ENCODE data around the gene MRPL41. TPM values are rescaled to one million over a fixed set of nuclear protein-coding genes. Genes with fewer than 3 reads are reported as not detected.
A peak's percentile ranks its signal among the peaks of the same experiment; 100 is the strongest.

Gene MRPL41
- total and polyA plus RNA-seq, 2 of the 13 experiments (the other 11 are each of a cell fraction or from before 2014, with no cell fraction given) = 20.9 to 54.0 TPM

DNA sequence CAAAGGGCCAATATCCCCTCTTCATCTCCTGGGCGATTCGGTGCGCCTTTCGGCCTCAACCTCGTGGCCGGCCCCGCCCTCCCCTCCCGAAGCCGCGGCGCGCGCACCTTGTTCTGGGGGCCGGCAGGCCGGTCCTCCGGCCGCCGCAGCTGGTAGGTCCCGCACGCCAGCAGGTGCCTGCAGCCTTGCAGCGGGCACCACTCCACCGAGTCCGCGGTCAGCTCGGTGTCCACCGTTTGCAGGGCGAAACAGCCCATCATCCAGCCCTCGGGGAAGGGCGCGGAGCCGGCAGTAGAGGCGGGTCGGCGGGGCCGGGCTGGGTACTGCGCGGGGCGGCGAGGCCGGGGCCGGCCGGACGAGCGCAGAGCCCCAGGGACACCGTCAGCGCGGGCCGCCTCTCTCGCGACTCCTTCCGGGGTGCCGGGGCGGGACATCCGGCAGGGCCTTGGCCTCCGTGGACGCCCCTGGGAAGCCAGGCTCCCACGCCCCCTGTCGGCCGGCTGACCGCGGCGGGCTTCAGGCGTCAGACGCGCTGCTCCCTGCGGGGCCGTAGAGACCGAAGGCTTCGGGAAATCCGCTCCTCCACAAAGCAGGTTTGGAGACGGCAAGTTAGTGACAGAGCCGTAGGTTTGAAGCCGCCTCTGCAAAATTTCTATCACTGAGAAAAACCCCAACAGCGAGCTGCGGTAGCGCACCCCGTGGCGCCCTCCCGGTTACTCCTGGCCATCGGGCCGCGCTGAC is 27.0 kb downstream of the MRPL41 start, which contains the start of gene DPH7 (continued):
- TF ChIP-seq, protein P1, sequence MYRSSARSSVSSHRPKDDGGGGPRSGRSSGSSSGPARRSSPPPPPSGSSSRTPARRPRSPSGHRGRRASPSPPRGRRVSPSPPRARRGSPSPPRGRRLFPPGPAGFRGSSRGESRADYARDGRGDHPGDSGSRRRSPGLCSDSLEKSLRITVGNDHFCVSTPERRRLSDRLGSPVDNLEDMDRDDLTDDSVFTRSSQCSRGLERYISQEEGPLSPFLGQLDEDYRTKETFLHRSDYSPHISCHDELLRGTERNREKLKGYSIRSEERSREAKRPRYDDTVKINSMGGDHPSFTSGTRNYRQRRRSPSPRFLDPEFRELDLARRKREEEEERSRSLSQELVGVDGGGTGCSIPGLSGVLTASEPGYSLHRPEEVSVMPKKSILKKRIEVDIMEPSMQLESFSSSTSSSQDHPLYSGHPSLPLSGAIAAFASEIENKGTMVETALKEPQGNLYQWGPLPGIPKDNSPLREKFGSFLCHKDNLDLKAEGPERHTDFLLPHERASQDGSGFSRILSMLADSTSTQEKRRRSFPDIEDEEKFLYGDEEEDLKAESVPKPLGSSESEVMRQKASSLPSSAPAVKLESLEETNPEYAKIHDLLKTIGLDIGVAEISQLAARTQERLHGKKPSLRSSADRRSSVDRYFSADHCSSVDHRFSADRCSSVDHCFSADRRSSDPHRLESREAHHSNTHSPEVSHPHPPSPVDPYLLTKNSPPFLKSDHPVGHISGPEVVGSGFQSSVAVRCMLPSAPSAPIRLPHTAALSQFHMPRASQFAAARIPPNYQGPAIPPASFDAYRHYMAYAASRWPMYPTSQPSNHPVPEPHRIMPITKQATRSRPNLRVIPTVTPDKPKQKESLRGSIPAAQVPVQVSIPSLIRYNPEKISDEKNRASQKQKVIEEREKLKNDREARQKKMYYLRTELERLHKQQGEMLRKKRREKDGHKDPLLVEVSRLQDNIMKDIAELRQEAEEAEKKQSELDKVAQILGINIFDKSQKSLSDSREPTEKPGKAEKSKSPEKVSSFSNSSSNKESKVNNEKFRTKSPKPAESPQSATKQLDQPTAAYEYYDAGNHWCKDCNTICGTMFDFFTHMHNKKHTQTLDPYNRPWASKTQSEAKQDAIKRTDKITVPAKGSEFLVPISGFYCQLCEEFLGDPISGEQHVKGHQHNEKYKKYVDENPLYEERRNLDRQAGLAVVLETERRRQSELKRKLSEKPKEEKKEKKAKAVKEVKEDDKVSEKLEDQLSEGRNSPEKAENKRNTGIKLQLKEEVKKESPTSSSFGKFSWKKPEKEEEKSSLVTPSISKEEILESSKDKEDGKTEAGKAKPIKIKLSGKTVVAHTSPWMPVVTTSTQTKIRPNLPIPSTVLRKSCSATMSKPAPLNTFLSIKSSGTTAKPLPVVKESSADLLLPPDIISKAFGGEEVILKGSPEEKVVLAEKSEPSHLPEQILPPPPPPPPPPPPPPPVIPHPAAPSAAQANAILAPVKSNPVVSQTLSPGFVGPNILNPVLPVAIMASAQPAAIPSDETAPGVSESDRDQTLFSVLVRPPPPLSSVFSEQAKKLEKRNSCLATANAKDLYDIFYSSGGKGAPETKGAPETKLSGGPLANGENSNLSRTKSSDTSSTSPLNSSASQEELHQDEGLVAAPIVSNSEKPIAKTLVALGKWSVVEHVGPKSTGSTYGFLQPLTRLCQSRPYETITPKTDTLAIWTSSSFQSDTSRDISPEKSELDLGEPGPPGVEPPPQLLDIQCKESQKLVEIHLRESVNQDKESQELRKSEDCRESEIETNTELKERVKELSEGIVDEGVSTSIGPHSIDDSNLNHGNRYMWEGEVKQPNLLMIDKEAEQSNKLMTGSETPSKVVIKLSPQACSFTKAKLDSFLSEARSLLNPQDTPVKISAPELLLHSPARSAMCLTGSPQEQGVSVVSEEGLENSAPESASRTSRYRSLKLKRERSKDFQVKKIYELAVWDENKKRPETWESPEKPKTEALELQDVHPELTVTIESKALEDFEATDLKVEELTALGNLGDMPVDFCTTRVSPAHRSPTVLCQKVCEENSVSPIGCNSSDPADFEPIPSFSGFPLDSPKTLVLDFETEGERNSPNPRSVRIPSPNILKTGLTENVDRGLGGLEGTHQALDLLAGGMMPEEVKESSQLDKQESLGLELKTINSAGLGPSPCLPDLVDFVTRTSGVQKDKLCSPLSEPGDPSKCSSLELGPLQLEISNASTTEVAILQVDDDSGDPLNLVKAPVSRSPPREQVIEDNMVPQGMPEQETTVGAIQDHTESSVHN (CRISPR knock-in tag; IDR thresholded peaks at IDR 0.05) = no peak
- TF ChIP-seq, protein P2, sequence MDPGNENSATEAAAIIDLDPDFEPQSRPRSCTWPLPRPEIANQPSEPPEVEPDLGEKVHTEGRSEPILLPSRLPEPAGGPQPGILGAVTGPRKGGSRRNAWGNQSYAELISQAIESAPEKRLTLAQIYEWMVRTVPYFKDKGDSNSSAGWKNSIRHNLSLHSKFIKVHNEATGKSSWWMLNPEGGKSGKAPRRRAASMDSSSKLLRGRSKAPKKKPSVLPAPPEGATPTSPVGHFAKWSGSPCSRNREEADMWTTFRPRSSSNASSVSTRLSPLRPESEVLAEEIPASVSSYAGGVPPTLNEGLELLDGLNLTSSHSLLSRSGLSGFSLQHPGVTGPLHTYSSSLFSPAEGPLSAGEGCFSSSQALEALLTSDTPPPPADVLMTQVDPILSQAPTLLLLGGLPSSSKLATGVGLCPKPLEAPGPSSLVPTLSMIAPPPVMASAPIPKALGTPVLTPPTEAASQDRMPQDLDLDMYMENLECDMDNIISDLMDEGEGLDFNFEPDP (CRISPR knock-in tag; conservative IDR thresholded peaks at IDR 0.05) = 0 out of 2 replicates have a peak, but pooled peaks have one; percentile 17
- TF ChIP-seq ZNF317 (CRISPR knock-in tag; IDR thresholded peaks at IDR 0.05) (no peak), ASH2L (IDR thresholded peaks at IDR 0.05; ENCODE audit: insufficient read length, low read depth, low read length) (peak; percentile 96), PHF20 (CRISPR knock-in tag; IDR thresholded peaks at IDR 0.05) (peak; percentile 95), GATAD2A (CRISPR knock-in tag; IDR thresholded peaks at IDR 0.05) (peak; percentile 34; the same call in 1 of the 2 replicates), POLR2G (IDR thresholded peaks at IDR 0.05; ENCODE audit: low read depth, low read length) (peak; percentile 80), ZNF891 (CRISPR knock-in tag; IDR thresholded peaks at IDR 0.05) (no peak), ZFP1 (CRISPR knock-in tag; IDR thresholded peaks at IDR 0.05) (no peak; the same call in 1 of the 2 replicates), ZNF839 (CRISPR knock-in tag; IDR thresholded peaks at IDR 0.05; ENCODE audit: borderline replicate concordance) (no peak), ZBTB7A (CRISPR knock-in tag; IDR thresholded peaks at IDR 0.05) (no peak), ZNF234 (CRISPR knock-in tag; conservative IDR thresholded peaks at IDR 0.05) (no peak)
- TF ChIP-seq, protein P3, sequence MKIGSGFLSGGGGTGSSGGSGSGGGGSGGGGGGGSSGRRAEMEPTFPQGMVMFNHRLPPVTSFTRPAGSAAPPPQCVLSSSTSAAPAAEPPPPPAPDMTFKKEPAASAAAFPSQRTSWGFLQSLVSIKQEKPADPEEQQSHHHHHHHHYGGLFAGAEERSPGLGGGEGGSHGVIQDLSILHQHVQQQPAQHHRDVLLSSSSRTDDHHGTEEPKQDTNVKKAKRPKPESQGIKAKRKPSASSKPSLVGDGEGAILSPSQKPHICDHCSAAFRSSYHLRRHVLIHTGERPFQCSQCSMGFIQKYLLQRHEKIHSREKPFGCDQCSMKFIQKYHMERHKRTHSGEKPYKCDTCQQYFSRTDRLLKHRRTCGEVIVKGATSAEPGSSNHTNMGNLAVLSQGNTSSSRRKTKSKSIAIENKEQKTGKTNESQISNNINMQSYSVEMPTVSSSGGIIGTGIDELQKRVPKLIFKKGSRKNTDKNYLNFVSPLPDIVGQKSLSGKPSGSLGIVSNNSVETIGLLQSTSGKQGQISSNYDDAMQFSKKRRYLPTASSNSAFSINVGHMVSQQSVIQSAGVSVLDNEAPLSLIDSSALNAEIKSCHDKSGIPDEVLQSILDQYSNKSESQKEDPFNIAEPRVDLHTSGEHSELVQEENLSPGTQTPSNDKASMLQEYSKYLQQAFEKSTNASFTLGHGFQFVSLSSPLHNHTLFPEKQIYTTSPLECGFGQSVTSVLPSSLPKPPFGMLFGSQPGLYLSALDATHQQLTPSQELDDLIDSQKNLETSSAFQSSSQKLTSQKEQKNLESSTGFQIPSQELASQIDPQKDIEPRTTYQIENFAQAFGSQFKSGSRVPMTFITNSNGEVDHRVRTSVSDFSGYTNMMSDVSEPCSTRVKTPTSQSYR (CRISPR knock-in tag; IDR thresholded peaks at IDR 0.05; ENCODE audit: borderline replicate concordance) = no peak; the same call in 1 of the 2 replicates
- TF ChIP-seq, protein P4, sequence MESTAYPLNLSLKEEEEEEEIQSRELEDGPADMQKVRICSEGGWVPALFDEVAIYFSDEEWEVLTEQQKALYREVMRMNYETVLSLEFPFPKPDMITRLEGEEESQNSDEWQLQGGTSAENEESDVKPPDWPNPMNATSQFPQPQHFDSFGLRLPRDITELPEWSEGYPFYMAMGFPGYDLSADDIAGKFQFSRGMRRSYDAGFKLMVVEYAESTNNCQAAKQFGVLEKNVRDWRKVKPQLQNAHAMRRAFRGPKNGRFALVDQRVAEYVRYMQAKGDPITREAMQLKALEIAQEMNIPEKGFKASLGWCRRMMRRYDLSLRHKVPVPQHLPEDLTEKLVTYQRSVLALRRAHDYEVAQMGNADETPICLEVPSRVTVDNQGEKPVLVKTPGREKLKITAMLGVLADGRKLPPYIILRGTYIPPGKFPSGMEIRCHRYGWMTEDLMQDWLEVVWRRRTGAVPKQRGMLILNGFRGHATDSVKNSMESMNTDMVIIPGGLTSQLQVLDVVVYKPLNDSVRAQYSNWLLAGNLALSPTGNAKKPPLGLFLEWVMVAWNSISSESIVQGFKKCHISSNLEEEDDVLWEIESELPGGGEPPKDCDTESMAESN (CRISPR knock-in tag; conservative IDR thresholded peaks at IDR 0.05) = peak; percentile 87

Measured in HepG2 (cell line).